ENCODE results near the gene ODAPH. TPM values are rescaled to one million over a fixed set of nuclear protein-coding genes. Genes with fewer than 3 reads are reported as not detected.

Gene ODAPH
- total RNA-seq, 2 donors from 2014 or later = 6.2 to 13.0 TPM

GRCh38 chr4:75564023-75564422 lies 8.2 kb downstream of the ODAPH start:
- no peak overlapping the region for H3K27ac Mint-ChIP-seq

GRCh38 chr4:75565481-75565880 lies 9.6 kb downstream of the ODAPH start:
- Mint-ChIP-seq H3K4me1 (ENCODE audit: low read depth in 2 of 2) (peaks cover 11 to 17% of the 10 kb centered on the region in 2 donors), H3K36me3 (no peaks in the 10 kb centered on the region), H3K9me3 (no peaks in the 10 kb centered on the region), H3K27ac (no peak overlapping the region), H3K4me3 (peak overlapping the region; percentile 5), H3K27me3 (peaks cover 6 to 7% of the 10 kb centered on the region in 2 donors)
- no peak for DNase-seq (ENCODE audit: low spot score)
- no peak for ATAC-seq

More at GRCh38 chr4:75564023-75564422, 8.2 kb downstream of the ODAPH start:
- peaks cover 6 to 12% of the 10 kb centered on the region in 2 donors for H3K27me3 Mint-ChIP-seq
- H3K36me3 Mint-ChIP-seq = no peaks in the 10 kb centered on the region
- no peak for DNase-seq (ENCODE audit: low spot score)
- ATAC-seq = no peak
- no peak overlapping the region for H3K4me3 Mint-ChIP-seq
- H3K4me1 Mint-ChIP-seq (ENCODE audit: low read depth in 2 of 2) = peaks cover 15 to 17% of the 10 kb centered on the region in 2 donors
- H3K9me3 Mint-ChIP-seq = no peaks in the 10 kb centered on the region

GRCh38 chr4:75566911-75567310 lies 11.0 kb downstream of the ODAPH start:
- H3K4me1 Mint-ChIP-seq (ENCODE audit: low read depth in 2 of 2) = peaks cover 9 to 14% of the 10 kb centered on the region in 2 donors
- H3K9me3 Mint-ChIP-seq = no peaks in the 10 kb centered on the region
- no peak for ATAC-seq
- H3K27me3 Mint-ChIP-seq = peaks cover 3 to 8% of the 10 kb centered on the region in 2 donors
- no peak overlapping the region for H3K4me3 Mint-ChIP-seq
- H3K27ac Mint-ChIP-seq = no peak overlapping the region
- H3K36me3 Mint-ChIP-seq = no peaks in the 10 kb centered on the region
- DNase-seq (ENCODE audit: low spot score) = no peak

- Mint-ChIP-seq H3K27ac (no peak overlapping the region), H3K27me3 (peaks cover 6% of the 10 kb centered on the region in 2 donors), H3K9me3 (no peaks in the 10 kb centered on the region), H3K4me1 (ENCODE audit: low read depth in 2 of 2) (peaks cover 8 to 12% of the 10 kb centered on the region in 2 donors), H3K4me3 (no peak overlapping the region), H3K36me3 (no peaks in the 10 kb centered on the region)
- no peak for ATAC-seq
- DNase-seq (ENCODE audit: low spot score) = no peak
These were observed 11.9 kb downstream of the ODAPH start for GRCh38 chr4:75567725-75568124.

- Mint-ChIP-seq H3K27me3 (peaks cover 15 to 35% of the 10 kb centered on the region in 2 donors), H3K36me3 (no peaks in the 10 kb centered on the region), H3K4me3 (no peak overlapping the region), H3K4me1 (ENCODE audit: low read depth in 2 of 2) (no peaks in the 10 kb centered on the region), H3K9me3 (no peaks in the 10 kb centered on the region), H3K27ac (no peak overlapping the region)
- DNase-seq (ENCODE audit: low spot score) = no peak
- no peak for ATAC-seq
These were observed 28.2 kb downstream of the ODAPH start for GRCh38 chr4:75584067-75584466.

DNA sequence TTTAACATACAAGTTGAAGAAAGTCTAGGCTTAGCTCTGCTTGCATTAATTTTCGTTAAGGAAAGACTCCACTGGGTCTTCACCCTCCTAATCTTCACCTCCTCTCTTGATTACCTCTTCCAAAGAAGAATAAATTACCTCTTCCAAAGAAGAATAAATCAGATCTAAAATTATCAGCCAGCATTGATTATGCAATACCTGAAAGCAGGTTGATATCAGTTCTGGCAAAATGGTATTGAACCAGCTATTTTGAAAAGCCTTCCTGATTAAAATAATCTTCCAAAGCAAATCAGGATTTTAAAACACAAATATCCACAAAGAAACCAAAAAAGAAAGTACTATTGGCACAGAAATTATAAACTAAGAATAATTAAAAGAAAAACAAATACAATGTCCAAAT lies 37.5 kb downstream of the ODAPH start:
- no peak overlapping the region for H3K4me3 Mint-ChIP-seq
- no peaks in the 10 kb centered on the region for H3K9me3 Mint-ChIP-seq
- H3K4me1 Mint-ChIP-seq (ENCODE audit: low read depth in 2 of 2) = no peaks in the 10 kb centered on the region
- H3K36me3 Mint-ChIP-seq = no peaks in the 10 kb centered on the region
- DNase-seq (ENCODE audit: low spot score) (no peak), ATAC-seq (no peak)
- no peaks in the 10 kb centered on the region for H3K27me3 Mint-ChIP-seq
- no peak overlapping the region for H3K27ac Mint-ChIP-seq

DNA sequence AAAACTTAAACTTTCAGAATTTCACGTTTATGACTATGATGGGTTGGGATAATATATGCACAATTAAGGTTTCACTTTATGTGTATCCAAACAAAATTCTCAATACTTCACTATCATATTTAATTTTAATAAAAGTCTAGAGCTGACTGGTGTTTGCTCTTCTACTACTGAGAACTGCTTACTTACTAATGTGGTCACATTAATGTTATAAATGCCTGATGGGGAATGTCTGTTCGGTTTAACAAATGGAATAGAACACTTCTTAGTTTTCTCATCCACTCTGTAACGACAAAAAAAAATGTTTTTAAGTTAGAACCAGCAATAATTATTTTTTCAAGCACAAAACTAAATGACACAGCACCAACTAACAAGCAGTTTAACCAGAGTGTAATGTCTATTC lies 40.2 kb downstream of the ODAPH start:
- Mint-ChIP-seq H3K36me3 (no peaks in the 10 kb centered on the region), H3K4me3 (no peak overlapping the region), H3K27me3 (peaks cover 0 to 4% of the 10 kb centered on the region in 2 donors)

DNA sequence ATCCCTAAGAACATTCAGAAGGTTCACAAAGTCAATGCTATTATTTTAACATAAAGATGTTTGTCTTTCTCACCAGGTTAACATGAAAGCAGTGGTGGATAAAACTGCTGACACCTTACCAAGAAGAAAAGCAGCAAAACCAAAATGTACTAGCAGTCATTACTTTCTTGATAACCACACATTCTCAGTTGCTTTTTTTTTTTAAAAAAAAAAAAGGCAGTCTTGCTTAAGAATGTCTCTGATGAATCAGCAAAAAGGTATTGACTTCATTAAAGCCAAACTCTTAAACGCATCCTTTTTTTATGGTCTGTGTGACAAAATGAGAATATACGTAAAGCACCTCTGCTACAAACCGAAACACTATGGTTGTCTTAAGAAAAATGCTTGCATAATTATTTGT lies 42.5 kb downstream of the ODAPH start:
- H3K27me3 Mint-ChIP-seq = peaks cover 0 to 4% of the 10 kb centered on the region in 2 donors
- ATAC-seq = peak; percentile 28 to 46
- DNase-seq (ENCODE audit: low spot score) = no peak
- H3K27ac Mint-ChIP-seq = peak overlapping the region in 1 of 2 donors; percentile 40
- no peaks in the 10 kb centered on the region for H3K4me1 Mint-ChIP-seq (ENCODE audit: low read depth in 2 of 2)
- no peaks in the 10 kb centered on the region for H3K36me3 Mint-ChIP-seq
- no peaks in the 10 kb centered on the region for H3K9me3 Mint-ChIP-seq
- no peak overlapping the region for H3K4me3 Mint-ChIP-seq

More for the DNA sequence above, 40.2 kb downstream of the ODAPH start:
- Mint-ChIP-seq H3K27ac (no peak overlapping the region), H3K4me1 (ENCODE audit: low read depth in 2 of 2) (no peaks in the 10 kb centered on the region), H3K9me3 (no peaks in the 10 kb centered on the region)
- ATAC-seq (no peak), DNase-seq (ENCODE audit: low spot score) (no peak)

DNA sequence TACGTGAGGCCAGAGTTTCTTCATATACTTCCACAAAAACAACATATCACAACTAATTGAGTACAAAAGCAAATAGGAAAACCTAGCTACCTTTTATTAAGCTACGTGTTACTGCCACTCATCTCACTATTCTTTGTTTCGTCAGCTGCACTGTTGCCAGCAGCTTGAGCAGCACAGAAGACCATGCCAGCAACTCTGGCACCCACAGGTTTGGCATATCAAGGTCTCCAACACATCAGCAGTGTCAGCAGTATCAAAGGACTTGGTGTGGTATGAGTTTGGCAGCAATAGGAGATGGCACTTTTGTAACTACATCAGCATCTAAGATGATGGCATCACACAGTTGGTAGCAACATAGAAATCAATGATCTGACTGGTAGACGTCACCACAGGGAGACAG lies 43.8 kb downstream of the ODAPH start:
- H3K4me1 Mint-ChIP-seq (ENCODE audit: low read depth in 2 of 2) = no peaks in the 10 kb centered on the region
- H3K4me3 Mint-ChIP-seq = no peak overlapping the region
- peaks cover 0 to 4% of the 10 kb centered on the region in 2 donors for H3K27me3 Mint-ChIP-seq
- DNase-seq (ENCODE audit: low spot score) (no peak), ATAC-seq (no peak)
- no peaks in the 10 kb centered on the region for H3K36me3 Mint-ChIP-seq
- H3K9me3 Mint-ChIP-seq = no peaks in the 10 kb centered on the region
- H3K27ac Mint-ChIP-seq = no peak overlapping the region

- no peaks in the 10 kb centered on the region for H3K36me3 Mint-ChIP-seq
- no peaks in the 10 kb centered on the region for H3K9me3 Mint-ChIP-seq
- no peak overlapping the region for H3K27ac Mint-ChIP-seq
- no peaks in the 10 kb centered on the region for H3K4me1 Mint-ChIP-seq (ENCODE audit: low read depth in 2 of 2)
- DNase-seq (ENCODE audit: low spot score) = no peak
- H3K4me3 Mint-ChIP-seq = no peak overlapping the region
- H3K27me3 Mint-ChIP-seq = no peaks in the 10 kb centered on the region
- ATAC-seq = no peak
These were observed 50.1 kb downstream of the ODAPH start for GRCh38 chr4:75605928-75606327.

GRCh38 chr4:75612306-75612705 lies 56.4 kb downstream of the ODAPH start:
- Mint-ChIP-seq H3K4me1 (ENCODE audit: low read depth in 2 of 2) (no peaks in the 10 kb centered on the region), H3K27ac (no peak overlapping the region), H3K36me3 (no peaks in the 10 kb centered on the region), H3K9me3 (no peaks in the 10 kb centered on the region), H3K27me3 (no peaks in the 10 kb centered on the region), H3K4me3 (no peak overlapping the region)
- ATAC-seq (no peak), DNase-seq (ENCODE audit: low spot score) (no peak)

Other genes with a start within 250 kb of the ODAPH start
- 10 to 100 TPM; 40.6 to 47.8 TPM for gene RCHY1, start 41.7 kb upstream of the ODAPH start, total RNA-seq
- 10 to 100 TPM; 15.9 to 25.0 TPM for gene THAP6, start 41.6 kb upstream of the ODAPH start, total RNA-seq
- under 1 TPM; 0.14 to 0.36 TPM for gene CDKL2, start 74.5 kb downstream of the ODAPH start, total RNA-seq
- 100 to 1,000 TPM; 107 to 159 TPM for gene G3BP2, start 117.3 kb downstream of the ODAPH start, total RNA-seq
- gene USO1, start 168.5 kb downstream of the ODAPH start, total RNA-seq = 10 to 100 TPM; 49.6 to 59.4 TPM

All from natural killer cell treated with Interleukin-12 subunit alpha and Interleukin-12 subunit beta and Interleukin-15 and Interleukin-18, amount 100 ng/mL, for 72 hours (primary cell).